ENCODE measurements around the gene MPZL1.
"Not testable (repeated sequence)": the region's sequence is repeated elsewhere in the genome, so short reads cannot be mapped to it uniquely, and the experiment has no call there.

MPZL1 gene

DNA sequence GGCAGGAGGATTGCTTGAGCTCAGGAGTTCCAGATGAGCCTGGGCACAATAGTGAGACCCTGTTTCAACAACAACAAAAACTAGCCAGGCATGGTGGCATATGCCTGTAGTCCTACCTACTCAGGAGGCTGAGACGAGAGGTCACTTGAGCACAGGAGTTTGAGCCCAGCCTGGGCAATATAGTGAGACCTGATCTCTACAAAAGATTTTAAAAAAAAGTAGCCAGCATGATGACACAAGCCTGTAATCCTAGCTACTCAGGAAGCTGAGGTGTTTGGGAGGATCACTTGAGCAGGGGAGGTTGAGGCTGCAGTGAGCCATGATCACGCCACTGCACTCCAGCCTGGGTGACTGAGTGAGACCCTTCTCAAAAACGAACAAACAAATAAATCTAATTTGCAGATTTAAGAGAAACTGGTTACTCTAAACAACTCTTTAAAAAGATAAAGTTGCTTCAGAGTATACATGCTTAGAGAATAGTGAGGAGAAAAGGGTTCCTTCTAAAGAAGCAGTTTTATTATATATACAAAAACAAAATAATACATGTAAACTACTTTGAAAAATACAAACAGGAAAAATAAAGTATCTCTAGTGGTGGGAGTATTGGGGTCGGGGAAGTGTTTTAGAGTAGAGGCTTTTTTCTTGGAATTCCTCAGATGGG is 103.8 kb downstream of the MPZL1 start:
- no peak overlapping the region for H3K27ac ChIP-seq
- ChIA-PET POLR2A (ENCODE audit: low non-redundant PET) (no interaction called here), CTCF (interaction anchor here (0.6 to 0.7 kb wide), 2 partner anchors 16 to 19 kb away, joined by 3 read pairs; no protein-coding TSS in a partner anchor)
- no peak for DNase-seq (ENCODE audit: low spot score)
- TF ChIP-seq, protein P1, sequence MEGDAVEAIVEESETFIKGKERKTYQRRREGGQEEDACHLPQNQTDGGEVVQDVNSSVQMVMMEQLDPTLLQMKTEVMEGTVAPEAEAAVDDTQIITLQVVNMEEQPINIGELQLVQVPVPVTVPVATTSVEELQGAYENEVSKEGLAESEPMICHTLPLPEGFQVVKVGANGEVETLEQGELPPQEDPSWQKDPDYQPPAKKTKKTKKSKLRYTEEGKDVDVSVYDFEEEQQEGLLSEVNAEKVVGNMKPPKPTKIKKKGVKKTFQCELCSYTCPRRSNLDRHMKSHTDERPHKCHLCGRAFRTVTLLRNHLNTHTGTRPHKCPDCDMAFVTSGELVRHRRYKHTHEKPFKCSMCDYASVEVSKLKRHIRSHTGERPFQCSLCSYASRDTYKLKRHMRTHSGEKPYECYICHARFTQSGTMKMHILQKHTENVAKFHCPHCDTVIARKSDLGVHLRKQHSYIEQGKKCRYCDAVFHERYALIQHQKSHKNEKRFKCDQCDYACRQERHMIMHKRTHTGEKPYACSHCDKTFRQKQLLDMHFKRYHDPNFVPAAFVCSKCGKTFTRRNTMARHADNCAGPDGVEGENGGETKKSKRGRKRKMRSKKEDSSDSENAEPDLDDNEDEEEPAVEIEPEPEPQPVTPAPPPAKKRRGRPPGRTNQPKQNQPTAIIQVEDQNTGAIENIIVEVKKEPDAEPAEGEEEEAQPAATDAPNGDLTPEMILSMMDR (conservative IDR thresholded peaks at IDR 0.05; ENCODE audit: low read depth), result no peak

DNA sequence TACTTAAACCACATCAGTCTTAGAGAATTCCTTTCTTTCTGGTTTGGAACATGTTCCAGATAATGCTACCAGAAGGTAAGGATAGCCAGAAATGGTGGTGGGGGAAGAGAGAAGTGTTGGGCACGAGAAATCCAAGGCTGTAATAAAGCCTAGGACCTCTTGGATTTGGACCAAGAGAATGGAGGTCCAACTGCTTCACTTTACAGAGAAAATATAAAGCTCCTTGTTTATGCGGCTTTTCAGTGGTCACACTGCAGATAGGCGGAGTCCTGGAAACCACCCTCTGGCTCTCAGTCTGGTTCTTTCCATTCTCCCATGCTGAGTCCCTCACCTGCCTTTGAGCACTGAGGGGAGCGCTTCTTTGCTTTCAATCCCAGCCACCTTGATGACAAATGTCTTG is 104.3 kb downstream of the MPZL1 start:
- DNase-seq (ENCODE audit: low spot score), result no peak
- ChIA-PET CTCF (interaction anchor here (0.6 kb wide), 1 partner anchor 18 kb away, joined by 3 read pairs; no protein-coding TSS in a partner anchor), POLR2A (ENCODE audit: low non-redundant PET) (no interaction called here)
- no peak overlapping the region for H3K27ac ChIP-seq
- TF ChIP-seq, protein P1 (conservative IDR thresholded peaks at IDR 0.05; ENCODE audit: low read depth), result no peak

DNA sequence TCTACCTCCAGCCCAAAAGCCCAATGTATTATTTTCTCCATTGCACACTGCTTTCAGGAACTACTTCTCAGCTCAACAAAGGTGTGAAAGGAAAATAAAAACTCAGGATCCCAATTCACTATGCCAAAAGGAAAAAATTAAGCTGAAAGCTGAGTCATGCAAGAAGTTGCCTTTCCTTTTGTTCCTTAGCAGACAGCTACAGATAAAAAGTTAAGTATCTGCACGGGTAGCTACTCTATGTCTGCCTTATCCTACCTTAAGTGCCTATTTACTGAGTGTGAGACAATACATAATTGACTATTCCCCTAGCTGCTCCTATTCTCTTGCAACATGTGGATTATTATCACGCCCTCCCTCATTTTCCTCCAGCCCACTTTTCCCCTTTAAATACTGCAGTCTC is 108.1 kb downstream of the MPZL1 start:
- TF ChIP-seq, protein P1 (conservative IDR thresholded peaks at IDR 0.05; ENCODE audit: low read depth), result no peak
- no peak for DNase-seq (ENCODE audit: low spot score)
- H3K27ac ChIP-seq, result no peak overlapping the region
- ChIA-PET CTCF (interaction anchor here (0.9 kb wide), 1 partner anchor 30 kb away, joined by 3 read pairs; no protein-coding TSS in a partner anchor), POLR2A (ENCODE audit: low non-redundant PET) (no interaction called here)

- CTCF ChIA-PET; H3K27ac ChIP-seq; POLR2A ChIA-PET (ENCODE audit: low non-redundant PET); DNase-seq (ENCODE audit: low spot score): not testable (repeated sequence)
Measured at GRCh38 chr1:167830668-167831067, 108.9 kb downstream of the MPZL1 start.

DNA sequence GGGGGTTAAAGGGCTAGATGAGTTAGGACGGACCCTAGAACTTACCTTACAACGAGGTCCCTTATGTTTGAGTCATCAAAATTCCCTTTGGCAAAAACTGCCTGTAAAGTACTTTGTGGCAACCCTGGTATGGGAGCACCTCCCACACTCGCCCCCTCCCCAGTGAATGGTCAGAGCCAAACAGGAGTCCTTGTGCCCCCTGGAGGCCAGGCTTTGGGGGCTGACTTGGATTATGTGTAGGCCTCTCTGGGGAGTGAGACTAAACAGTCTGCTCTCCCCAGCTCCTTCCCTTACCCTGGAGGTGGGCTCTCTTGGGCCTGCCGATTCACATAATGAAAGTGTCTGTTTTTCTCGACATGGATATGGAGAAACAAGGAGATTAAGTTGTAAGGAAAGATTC is 110.9 kb downstream of the MPZL1 start:
- TF ChIP-seq, protein P1 (conservative IDR thresholded peaks at IDR 0.05; ENCODE audit: low read depth), result no peak
- POLR2A ChIA-PET (ENCODE audit: low non-redundant PET), result no interaction called here
- H3K27ac ChIP-seq, result no peak overlapping the region
- CTCF ChIA-PET, result no interaction called here
- no peak for DNase-seq (ENCODE audit: low spot score)

DNA sequence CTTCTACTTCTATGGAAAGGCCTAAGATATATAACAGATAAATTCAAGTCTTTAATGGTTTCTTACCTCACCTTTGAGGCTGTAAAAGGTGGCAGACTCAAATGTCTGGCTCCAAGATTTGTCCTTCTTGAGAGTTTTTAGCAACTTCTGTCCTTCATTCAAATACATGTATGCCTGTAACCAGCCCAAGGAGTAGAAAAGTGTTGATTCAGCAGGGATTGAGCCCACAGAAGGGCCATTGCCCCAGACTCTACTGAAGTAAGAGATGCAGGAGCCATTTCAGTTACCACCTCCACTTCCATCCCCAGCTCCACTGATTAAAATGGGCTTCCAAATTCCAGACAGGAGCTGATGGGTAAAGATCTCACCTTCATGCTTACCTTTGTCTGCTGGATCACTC is 112.1 kb downstream of the MPZL1 start:
- H3K27ac ChIP-seq, result no peak overlapping the region
- no peak for DNase-seq (ENCODE audit: low spot score)
- ChIA-PET CTCF (no interaction called here), POLR2A (ENCODE audit: low non-redundant PET) (no interaction called here)
- TF ChIP-seq, protein P1 (conservative IDR thresholded peaks at IDR 0.05; ENCODE audit: low read depth), result no peak

- ChIA-PET CTCF (no interaction called here), POLR2A (ENCODE audit: low non-redundant PET) (no interaction called here)
- no peak overlapping the region for H3K27ac ChIP-seq
- TF ChIP-seq, protein P1 (conservative IDR thresholded peaks at IDR 0.05; ENCODE audit: low read depth), result no peak
- DNase-seq (ENCODE audit: low spot score), result no peak
Measured at GRCh38 chr1:167836197-167836596, 114.4 kb downstream of the MPZL1 start.

Data from RWPE1 (cell line).